ENCODE data around the gene GNG3.
"Not testable (repeated sequence)": the region's sequence is repeated elsewhere in the genome, so short reads cannot be mapped to it uniquely, and the experiment has no call there.

GNG3 gene

DNA sequence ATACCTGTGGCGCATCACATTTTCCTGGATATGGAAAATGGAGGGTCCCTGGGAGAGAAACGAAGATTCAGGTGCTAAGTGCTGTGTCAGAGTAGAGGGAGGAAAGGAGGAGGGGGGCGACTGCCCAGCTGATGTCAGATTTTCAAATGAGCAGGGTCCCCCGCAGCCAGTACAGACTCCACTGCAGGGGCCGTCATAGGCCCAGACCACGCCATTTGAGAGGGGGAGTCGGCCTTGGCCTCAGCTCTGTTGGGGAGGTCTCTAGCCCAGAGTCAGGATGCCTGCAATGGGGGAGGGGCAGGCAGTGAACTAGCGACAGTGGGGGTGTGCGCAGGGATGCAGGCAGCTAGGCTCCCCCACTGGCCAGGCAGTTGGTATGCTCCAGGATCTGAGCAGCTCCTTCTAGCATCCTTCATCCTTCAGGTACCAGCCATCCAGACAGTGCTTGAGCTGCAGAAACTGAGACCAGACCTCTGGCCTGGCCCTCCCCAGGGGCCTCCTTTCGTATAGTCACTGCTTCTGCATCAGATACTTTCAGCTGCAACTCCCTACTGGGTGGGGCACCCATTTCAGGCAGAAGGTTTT lies at the start of gene GNG3, which contains the start of gene BSCL2:
Gene GNG3 (plus strand): TSS at position 400 of the 585 bp plus-strand sequence. CDS start 620 bp downstream, outside the sequence.
Gene BSCL2 (minus strand): TSS at position 148 of the 585 bp plus-strand sequence. CDS start 229 bp downstream, outside the sequence.
- DNase-seq = no peak

- DNase-seq = peak; percentile 66
Observed at GRCh38 chr11:62664405-62665074, 42.9 kb upstream of the GNG3 start.

DNA sequence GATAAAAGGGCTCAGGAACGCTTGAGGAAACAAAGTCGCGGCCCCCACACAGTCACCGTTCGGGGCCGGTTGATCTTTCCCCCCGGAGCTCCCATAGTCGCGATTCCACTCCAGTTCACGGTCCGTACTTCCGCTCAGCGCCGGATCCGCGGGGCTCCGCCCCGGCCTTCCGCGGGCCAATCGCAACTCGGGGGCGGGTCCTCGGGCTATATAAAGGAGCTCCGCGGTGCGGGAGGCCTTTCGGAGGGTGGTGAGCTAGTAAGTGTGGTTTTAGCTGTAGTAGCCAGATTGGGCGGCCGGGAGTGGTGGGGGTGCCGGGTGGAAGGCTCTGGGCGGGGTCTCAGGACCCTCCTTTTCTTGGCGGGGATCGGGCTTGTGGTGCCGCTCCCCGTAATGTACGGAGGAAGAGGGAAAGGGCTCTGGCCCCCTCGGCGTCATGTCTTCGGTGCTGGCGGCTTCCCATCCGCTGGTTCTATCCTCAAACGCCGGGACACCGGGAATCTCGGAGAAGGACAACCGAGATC lies 42.3 kb upstream of the GNG3 start, which contains the start of the genes C11orf98 and CSKMT:
Gene C11orf98 (minus strand): TSS at position 136 of the 524 bp plus-strand sequence. CDS start 41 bp downstream, at position 95.
Gene CSKMT (plus strand): TSS at position 238 of the 524 bp plus-strand sequence. CDS start 568 bp downstream, outside the sequence.
- peak; percentile 92 for DNase-seq

- no peak for DNase-seq
Observed at GRCh38 chr11:62665599-62666258, 41.7 kb upstream of the GNG3 start.

DNA sequence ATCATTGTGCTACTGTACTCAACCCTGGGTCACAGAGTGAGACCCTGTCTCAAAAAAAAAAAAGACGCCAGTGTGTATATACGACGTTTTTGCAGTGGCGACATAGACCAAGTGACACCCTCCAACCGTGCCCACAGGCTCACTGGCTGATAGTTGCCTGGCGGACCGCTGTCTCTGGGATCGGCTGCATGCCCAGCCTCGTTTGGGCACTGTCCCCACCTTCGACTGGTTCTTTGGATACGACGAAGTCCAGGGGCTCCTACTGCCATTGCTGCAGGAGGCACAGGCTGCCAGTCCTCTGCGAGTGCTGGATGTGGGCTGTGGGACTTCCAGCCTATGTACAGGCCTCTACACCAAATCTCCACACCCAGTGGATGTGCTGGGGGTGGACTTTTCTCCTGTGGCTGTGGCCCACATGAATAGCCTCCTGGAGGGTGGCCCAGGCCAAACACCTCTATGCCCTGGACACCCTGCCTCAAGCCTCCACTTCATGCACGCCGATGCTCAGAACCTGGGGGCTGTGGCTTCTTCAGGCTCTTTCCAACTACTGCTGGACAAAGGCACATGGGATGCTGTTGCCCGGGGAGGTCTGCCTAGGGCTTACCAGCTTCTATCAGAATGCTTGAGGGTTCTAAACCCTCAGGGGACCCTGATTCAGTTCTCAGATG lies 41.1 kb upstream of the GNG3 start:
- DNase-seq = no peak

- DNase-seq = no peak
Observed at GRCh38 chr11:62667460-62667859, 40.0 kb upstream of the GNG3 start.

GRCh38 chr11:62669420-62670161 lies 37.9 kb upstream of the GNG3 start:
- no peak for DNase-seq

- DNase-seq = no peak
Observed at GRCh38 chr11:62671236-62671607, 36.3 kb upstream of the GNG3 start.

DNA sequence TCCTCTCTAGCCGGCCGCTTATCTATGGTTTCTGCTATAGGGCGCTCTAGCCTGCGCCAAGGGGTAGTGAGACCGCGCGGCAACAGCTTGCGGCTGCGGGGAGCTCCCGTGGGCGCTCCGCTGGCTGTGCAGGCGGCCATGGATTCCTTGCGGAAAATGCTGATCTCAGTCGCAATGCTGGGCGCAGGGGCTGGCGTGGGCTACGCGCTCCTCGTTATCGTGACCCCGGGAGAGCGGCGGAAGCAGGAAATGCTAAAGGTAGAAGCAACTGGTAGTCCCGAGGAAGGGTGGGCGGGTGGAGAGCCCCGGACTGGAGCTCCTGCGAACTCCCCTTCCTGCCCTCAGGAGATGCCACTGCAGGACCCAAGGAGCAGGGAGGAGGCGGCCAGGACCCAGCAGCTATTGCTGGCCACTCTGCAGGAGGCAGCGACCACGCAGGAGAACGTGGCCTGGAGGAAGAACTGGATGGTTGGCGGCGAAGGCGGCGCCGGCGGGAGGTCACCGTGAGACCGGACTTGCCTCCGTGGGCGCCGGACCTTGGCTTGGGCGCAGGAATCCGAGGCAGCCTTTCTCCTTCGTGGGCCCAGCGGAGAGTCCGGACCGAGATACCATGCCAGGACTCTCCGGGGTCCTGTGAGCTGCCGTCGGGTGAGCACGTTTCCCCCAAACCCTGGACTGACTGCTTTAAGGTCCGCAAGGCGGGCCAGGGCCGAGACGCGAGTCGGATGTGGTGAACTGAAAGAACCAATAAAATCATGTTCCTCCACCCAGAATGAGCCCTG lies 35.7 kb upstream of the GNG3 start, which contains the start of the genes LBHD1 and UQCC3:
Gene LBHD1 (minus strand): TSS at position 660 of the 782 bp plus-strand sequence. CDS start 2,236 bp downstream, outside the sequence.
Gene UQCC3 (plus strand): TSS at position 66 of the 782 bp plus-strand sequence. CDS start 73 bp downstream, at position 139.
- DNase-seq = peak; percentile 85

DNA sequence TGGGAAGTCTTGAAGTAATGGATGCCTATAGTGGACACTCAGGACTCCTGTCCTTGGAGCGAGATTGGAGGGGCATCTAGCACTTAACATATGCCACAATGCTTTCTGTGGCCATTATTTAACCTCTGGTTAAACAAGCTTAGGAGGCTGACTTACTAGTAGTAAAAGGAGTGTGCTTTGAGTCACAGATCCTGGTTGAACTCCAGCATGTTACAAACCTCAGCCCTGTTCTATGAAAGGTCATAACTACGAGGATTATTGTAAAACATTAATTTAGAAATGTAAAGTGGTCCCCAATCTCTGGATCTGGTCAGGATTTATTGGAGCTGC lies 34.3 kb upstream of the GNG3 start:
- no peak for DNase-seq

DNA sequence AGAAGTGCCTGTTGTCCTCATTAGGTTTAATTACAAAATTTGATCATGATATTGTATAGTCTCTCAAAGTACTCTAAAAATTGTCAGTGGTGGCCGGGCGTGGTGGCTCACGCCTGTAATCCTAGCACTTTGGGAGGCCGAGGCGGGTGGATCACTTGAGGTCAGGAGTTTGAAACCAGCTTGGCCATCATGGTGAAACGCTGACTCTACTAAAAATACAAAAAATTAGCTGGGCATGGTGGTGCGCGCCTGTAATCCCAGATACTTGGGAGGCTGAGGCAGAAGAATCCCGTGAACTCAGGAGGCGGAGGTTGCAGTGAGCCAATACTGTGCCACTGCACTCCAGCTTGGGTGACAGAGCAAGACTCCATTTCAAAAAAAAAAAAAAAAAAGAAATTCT lies 32.1 kb upstream of the GNG3 start:
- not testable (repeated sequence) for DNase-seq

DNA sequence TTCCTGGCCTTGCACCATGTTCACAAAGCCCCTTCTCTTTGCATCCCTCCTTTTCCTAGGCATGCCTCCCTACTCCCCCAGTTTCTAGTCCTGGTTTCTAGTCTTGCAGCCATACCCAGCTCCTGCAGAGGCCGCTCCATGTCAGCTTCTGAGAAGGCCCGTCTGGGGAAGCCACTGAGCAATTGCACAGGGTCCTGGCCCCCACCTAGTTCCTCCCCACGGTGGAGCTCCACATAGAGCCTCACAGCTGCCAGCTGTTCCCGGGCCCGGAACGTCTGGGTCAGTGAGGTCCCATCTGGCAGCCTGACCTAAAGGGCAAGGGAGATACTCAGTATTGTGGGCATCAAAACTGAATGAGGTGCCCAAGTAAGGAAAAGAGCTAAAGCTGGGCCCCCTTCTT lies 30.8 kb upstream of the GNG3 start:
- DNase-seq = no peak

GRCh38 chr11:62677156-62677555 lies 30.3 kb upstream of the GNG3 start:
- no peak for DNase-seq

DNA sequence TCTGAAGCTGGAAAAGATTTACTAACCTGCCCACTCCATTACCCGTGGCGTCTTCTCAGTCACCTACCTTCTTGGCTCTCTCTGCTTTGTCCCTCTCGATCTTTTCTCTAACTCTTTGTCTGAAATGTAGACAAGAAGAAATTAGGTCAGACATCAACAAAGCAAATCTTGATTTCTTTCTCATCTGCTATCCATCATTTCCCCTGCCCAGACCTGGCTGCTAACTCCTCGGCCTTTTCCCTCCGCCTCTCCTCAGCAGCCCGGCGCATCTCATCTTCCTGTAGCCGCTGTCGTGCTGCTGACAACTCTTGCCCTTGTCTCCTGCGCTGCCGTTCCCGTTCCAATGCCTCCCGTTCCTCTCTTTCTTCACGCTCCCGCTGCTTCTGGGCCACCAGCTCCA lies 29.8 kb upstream of the GNG3 start:
- no peak for DNase-seq

- DNase-seq = no peak
Observed at GRCh38 chr11:62678433-62678769, 29.1 kb upstream of the GNG3 start.

GRCh38 chr11:62678770-62679696 lies 28.4 kb upstream of the GNG3 start, which contains the start of gene UBXN1:
Gene UBXN1, minus strand, starts transcription at chr11:62679073. Its CDS starts 150 bp downstream, at chr11:62678923.
- DNase-seq = peak; percentile 85

DNA sequence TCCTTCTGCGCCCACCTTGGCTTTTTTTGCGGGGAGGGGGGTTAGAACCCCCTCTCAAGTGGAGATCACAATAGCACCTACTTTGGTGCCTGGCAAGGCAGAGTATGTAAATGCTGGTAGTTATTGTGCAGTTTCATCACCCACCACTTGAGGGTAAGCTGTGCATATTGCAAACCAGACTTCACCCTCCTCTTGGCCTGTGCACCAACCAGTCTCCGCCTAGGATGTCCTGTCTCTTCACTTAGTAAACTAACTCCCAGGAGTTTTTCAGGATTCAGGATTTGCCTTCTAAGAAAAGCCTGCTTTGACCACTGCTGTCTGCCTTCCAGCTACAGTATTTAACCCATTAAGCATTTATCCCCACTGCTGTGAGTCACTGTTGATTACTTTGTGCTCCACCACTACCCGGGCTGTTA lies 26.6 kb upstream of the GNG3 start:
- DNase-seq = no peak

GRCh38 chr11:62682518-62682917 lies 25.0 kb upstream of the GNG3 start:
- DNase-seq = no peak

DNA sequence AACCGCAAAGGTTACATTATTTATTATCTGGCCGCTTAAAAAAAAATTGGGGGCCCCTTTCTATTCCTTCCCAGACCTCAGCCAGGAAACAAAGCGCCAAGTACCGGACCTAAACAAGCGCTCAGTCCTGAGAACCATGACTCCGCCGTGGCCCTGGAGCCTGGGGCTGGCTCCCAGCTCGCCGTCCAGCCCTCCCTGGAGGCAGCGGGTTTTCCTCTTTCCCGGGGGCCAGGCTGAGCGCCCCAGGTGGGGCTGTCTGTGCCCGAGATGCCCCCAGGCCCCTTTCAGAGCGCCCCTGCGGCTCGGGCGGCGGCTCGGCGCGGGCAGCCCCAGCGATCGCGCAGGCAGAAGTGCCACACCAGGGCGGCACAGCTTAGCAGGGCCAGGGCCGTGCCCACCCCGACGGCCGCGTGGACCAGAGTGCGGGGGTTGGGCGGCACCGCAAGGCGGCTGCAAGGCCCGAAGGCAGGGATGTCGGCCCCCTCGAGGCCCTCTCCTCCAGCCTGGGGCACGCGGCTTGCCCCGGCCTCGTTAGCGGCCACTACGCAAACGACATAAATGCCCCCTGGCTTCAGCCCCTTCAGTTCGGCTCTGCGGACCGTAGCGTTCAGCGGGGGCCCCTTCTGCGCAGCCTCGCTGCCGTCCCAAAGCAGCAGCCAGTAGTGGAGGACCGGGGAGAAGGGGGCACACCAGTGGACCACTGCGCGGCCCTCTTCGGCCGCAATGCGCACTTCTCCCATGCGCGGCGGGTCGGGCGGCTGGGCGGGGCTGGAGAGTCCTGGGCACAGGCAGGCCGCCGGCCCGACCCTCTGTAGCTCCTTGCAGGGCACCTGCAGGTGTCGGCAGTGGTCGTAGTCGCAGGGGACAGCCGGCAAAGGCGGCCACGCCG lies 19.7 kb upstream of the GNG3 start:
- no peak for DNase-seq
